Iris pigment epithelial cell (primary cell): ENCODE results near the gene SLC12A8.

ENCODE experiments used
- DNase-seq: peaks from one replicate; pipeline ENCODE4 v3.0.0-alpha.2; 2011; ENCODE audit warnings: low read depth

The SLC12A8 gene

DNA sequence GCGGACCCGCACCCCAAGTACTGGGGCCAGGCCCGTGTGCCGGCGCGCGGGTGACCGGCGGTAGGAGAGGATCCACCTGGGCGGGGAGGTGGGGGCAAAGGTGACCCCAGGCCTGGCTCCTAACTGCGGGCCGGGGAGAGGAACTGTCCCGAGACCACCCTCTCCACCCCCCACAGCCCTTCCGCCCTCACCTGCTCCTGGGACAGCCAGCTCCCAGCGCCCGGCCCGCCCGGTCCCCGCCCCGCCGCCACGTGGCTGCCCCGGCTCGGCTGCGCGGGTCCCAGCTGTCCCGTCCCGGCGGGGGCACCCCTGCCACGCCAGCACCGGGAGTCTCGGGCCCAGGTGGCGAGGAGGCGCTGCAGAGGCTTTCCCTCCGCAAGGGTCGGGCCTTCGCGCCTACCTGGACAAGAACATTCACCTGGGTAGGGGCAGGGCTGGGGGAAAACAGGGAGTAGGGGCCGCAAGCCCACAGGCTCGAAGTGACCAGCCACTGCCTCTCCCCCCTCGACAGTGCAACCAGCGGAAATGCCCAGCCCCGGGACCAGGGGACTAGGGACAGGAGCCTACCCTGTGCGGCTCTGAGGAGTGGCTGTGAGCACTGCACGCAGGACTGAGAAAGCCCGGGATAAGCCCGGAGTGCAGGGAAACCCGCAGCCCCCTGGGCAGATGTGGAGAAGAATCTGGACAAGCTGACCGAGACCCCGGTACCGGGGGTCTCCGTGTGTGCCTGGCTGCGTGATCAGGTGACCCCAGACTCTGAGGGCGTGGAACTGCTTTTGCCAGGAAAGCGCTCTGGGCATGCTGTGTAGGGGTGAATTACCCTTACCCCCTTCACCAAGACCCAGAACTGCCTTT is at the start of gene SLC12A8:
Gene SLC12A8, minus strand, starts transcription at position 240 of the 855 bp plus-strand sequence. CDS start 1,399 bp downstream, outside the sequence.
- no peak for DNase-seq

DNA sequence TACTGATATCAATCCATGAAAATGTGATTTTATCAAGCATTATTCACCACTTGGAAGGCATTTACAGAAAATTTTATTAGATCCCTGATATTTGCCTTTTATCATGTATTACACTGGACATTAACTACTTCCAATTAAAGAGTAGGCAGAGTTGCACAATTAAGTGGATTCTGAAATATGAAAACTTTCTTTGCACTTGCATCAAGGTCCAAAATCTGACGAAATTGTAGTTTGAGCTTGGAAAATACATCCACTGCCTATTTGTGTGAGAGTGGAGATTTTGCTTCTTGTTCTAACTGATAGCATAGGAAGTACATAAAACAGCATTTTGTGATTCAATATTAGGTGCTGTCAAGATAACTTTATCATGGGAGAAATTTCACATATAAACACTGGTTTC is 49.6 kb upstream of the SLC12A8 start:
- no peak for DNase-seq

DNA sequence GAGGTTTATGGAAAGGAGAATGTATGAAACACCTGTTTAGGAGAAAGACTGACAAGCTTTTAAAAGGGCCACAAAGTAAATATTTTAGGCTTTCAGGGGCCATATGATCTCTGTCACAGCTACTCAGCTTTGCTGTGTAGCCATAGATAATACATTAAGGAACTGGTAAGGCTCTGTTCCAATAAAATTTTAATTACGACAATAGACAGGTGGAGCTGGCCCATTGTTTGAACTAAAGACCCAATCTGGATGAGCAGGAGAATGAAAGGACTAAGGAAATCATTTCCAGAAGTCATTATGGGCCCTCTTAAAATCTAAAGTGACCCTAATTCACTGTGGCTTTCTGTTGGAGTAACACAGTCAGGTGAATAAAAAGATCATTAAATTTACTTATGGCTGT is 48.5 kb upstream of the SLC12A8 start:
- DNase-seq = no peak

- no peak for DNase-seq
Observed at GRCh38 chr3:125260158-125260557, 47.6 kb upstream of the SLC12A8 start.

GRCh38 chr3:125257536-125257935 is 45.0 kb upstream of the SLC12A8 start:
- no peak for DNase-seq

DNA sequence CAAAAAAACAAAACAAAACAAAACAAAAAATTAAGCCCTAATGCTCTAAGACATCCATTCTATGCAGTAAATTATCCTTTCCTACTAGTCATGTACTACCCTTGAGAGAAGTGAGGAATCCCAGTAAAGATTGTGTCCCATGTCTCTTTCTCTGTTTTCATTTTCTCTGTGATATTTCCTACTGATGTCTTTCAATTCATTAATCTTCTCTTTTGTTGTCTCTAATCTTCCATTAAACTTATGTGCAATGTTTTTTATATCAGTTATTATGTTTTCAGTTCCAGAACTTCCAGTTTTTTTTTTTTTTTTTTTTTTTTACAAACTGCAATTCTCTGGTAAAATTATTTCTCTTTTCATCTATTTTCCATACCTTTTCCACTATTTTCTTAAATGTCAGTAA is 44.1 kb upstream of the SLC12A8 start:
- no peak for DNase-seq

- no peak for DNase-seq
Observed at GRCh38 chr3:125250973-125251372, 38.4 kb upstream of the SLC12A8 start.

- DNase-seq = no peak
Observed at GRCh38 chr3:125246237-125246636, 33.7 kb upstream of the SLC12A8 start.

GRCh38 chr3:125245521-125245920 is 33.0 kb upstream of the SLC12A8 start:
- DNase-seq = peak; percentile 47

DNA sequence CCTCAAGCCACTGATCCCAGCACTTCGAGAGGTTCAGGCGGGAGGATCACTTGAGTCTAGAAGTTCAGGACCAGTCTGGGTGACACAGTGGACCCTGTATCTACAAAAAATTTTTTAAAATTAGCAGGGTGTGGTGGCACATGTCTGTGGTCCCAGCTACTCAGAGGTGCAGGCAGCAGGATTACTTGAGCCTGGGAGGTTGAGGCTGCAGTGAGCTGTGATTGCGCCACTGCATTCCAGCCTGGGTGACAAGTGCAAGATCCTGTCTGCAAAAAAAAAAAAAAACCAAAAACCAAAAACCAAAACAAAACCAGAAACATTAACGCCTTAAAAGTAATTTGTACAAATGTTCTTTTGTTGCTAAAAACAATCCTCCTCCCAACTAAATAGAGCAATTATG is 27.9 kb upstream of the SLC12A8 start:
- peak; percentile 63 for DNase-seq

DNA sequence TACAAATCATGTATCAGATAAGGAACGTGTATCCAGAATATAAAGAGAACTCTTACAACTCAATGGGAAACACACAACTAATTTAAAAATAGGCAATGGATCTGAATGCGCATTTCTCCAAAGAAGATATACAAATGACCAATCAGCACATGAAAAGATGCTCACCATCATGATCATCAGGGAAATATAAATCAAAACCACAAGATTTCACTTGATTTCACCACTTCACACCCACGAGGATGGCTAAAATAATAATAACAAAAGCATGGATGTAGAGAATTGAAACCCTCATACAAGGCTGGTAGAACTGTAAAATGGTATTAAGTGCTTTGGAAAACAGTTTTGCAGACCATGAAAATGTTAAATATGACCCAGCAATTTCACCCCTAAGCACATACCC is 26.7 kb upstream of the SLC12A8 start:
- no peak for DNase-seq

DNA sequence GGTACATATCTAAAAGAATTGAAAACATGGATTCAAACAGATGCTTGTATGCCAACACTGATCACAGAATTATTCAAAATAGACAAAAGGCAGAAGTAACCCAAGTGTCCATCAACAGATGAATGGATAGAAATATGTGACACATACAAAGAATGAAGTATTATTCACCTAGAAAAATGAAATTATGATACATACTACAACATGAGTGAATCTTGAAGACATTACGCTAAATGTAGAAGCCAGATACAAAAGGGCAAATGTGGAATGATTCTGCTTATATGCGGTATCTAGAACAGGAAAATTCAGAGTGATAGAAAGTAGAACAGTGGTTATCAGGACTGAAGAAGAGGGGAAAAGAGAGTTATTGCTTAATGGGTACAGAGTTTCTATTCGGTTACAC is 26.2 kb upstream of the SLC12A8 start:
- no peak for DNase-seq

GRCh38 chr3:125236331-125236903 is 23.9 kb upstream of the SLC12A8 start:
- peak; percentile 38 for DNase-seq

DNA sequence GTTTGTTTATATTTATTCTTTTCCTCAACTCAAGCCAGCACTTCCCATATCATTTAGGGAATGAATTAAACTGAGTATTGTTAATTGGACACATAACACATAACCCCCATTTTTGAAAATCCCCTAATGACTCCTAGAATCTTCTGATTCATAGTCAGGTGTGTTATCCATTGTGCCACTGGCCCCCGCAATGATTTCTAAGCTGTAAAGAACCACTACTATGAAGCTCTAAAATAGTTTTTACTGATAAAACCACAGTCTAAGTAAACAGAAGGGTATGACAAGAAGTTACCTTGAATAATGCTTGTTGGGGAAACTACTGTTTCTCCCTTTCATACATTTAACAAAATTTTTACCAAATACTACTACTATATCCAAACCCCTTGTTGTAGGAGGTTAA is 22.3 kb upstream of the SLC12A8 start:
- DNase-seq = no peak

DNA sequence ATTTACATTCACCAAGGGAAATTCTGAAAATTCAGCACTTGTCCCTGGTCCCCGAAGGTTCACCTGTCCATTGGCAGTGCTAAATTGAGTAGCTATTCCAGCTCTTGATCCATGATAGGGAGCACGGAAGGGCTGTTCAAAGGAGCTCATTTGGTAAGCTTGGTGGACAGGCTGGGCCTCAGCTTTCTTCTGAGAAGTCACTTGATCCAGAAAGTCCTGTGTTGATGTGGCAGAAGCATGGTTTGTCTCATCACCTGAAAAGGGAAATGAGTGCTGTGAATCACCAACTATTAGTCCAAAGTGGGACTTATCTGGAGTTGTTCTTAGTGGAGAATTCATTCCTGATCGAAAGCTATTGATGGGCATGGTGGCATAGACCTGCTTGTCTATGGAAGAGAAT is 19.9 kb upstream of the SLC12A8 start:
- no peak for DNase-seq

DNA sequence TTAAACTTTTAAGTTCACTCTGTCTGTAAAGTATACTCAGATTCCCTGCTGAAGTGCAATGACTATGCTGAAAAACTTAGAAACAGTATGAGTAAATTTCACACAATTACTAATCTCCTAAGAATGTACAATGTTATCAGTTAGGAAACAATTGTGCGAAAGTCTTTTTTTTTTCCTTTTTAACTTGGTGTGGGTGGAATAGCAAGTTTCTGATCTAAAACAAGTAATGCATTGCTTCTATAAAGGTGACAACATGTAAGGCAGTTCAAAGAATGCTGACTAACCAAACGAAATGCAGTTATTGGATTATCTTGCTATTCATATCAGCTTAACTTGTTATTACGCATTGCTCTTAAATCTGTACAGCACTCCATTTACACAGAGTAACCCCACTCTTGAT is 19.3 kb upstream of the SLC12A8 start:
- peak; percentile 87 for DNase-seq

- DNase-seq = no peak
Observed at GRCh38 chr3:125229707-125230106, 17.2 kb upstream of the SLC12A8 start.

- no peak for DNase-seq
Observed at GRCh38 chr3:125229168-125229567, 16.6 kb upstream of the SLC12A8 start.

GRCh38 chr3:125221831-125222230 is 9.3 kb upstream of the SLC12A8 start:
- no peak for DNase-seq

GRCh38 chr3:125220727-125221429 is 8.3 kb upstream of the SLC12A8 start:
- DNase-seq = peak; percentile 31

DNA sequence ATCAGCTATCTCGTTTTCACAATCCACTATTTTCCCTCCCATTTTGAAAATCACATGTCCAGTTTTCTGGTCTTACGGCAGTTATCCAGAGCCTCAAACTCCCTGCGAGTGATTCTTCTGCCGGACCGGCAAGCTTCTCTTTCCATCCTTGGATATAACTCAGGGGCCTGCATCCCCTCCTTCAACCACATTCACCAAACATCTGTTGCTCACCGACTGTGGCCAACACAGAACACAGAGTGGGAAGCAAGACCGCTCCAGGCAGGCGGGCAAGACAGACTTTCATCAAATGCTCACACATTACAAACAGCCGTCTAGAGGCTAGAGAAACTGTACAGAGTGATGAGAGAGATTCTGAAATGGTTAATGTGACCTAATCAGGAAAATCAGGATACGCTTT is 7.6 kb upstream of the SLC12A8 start:
- DNase-seq = no peak

DNA sequence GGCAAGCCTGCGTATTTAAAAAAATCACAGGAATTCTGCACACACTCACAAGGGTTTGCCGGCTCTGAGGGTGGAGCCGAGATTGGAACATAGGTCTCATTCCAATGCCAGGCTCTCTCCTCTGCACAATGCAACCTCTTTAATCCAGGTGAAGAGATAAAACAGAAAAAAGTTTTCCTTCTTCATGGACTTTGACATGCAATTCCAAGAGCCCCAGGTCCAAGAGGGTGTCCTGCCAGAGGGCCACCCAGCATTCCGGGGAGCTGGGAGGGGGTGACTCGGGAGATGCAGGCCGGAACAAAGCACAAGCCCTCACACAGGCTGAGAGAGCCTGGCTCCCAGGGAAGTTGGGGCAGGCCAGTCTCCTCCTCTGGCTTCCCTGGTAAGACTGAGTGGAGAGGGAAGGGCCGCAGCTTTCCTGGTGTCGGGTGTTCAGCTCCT is 6.7 kb upstream of the SLC12A8 start:
- no peak for DNase-seq

DNA sequence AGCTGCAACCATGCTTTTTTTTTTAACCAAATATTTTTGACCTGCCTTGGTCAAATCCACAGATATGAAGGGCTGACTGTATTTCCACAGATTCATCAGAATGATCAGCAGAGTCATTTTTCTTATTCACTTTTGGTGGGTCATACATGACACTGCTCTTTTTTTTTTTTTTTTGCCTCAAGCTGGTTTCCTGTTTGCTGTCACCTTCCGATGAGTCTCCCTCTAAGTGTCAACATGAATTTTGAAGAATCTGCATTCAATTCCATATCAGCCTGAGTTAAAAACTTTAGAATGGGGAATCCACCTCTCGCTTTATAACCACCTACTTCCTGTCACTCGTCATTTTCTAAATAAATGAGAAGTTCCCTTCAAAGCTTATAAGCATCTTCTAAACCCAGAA is 2.2 kb upstream of the SLC12A8 start:
- DNase-seq = no peak
